Right lobe of liver (tissue), 4 donors: ENCODE measurements around the gene APP.

ENCODE experiments used
- CTCF ChIP-seq, 4 donors: fragments of 200-600 bp in 3 of 4; fragments of 450-650 bp in 1 of 4; IDR thresholded peaks; one replicate each; pipeline versions ENCODE4 v1.5.1 to v1.8.0; 2016 to 2022; ENCODE audit warnings: antibody characterized with exemption in 4 of 4, mild to moderate bottlenecking in 2 of 4
- POLR2A ChIP-seq: fragments of 450-650 bp; IDR thresholded peaks from one replicate; pipeline ENCODE4 v1.6.1; 2017; ENCODE audit warnings: antibody characterized with exemption, mild to moderate bottlenecking
- donor health status: DM: no; HTN: no; CAD: no.
- donor health status: DM: no; HTN: no; CAD: no.
- donor health status: DM: no; HTN: yes; CAD: no.

GRCh38 chr21:26131554-26131953, 39.0 kb downstream of the APP start:
- TF ChIP-seq CTCF (IDR thresholded peaks at IDR 0.05) = no peak
- no peak for TF ChIP-seq POLR2A
